Measurements from ENCODE around the gene MLPH. TPM values are rescaled to one million over a fixed set of nuclear protein-coding genes. Genes with fewer than 3 reads are reported as not detected.

MLPH gene
- polyA plus RNA-seq, 1 of the 3 experiments (the other 2 are of a cell fraction) = 93.6 TPM

DNA sequence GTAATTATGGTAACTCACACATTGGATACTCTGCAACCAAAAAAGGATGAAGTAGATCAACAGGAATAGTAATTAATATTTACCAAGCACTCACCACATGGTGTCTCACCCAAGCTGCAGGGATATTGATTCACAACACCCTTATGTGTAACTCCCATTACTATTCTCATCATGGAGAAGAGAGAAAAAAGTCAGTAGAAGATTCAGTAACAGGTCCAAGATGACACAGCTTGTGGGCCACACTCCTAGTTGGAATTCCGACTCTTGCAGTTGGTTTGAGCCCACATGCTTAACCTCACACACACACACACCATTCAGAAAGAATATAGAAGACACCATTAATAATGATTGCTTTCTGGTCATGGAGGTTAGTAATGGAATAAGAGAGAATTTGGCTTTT is 1.7 kb upstream of the MLPH start:
- Histone ChIP-seq H4K20me1 (ENCODE audit: insufficient read depth) (no peaks in the 10 kb centered on the region), H3K27me3 (ENCODE audit: insufficient read depth) (no peaks in the 10 kb centered on the region), H3K4me1 (ENCODE audit: control insufficient read depth in 1 of 2, insufficient read depth in 2 of 2, low read depth in 1 of 2, low read length in 1 of 2) (peaks cover 20 to 29% of the 10 kb centered on the region in 2 experiments; a peak in 3 of 4 replicates), H3K79me2 (ENCODE audit: insufficient read depth) (peaks cover 63% of the 10 kb centered on the region), H3K9ac (peak overlapping the region; percentile 98; the same call in 1 of the 2 replicates), H3K4me3 (ENCODE audit: low read depth in 2 of 2, low read length in 1 of 2) (no peak overlapping the region; a peak in 1 of 4 replicates), H3K36me3 (replicated peaks in 1 of 2; ENCODE audit: control insufficient read depth in 1 of 2, insufficient read depth in 2 of 2, low read length in 1 of 2) (peaks cover 0 to 17% of the 10 kb centered on the region in 2 experiments), H3K4me2 (peak overlapping the region; percentile 95), H3K27ac (ENCODE audit: low read depth in 2 of 2, low read length in 1 of 2) (peak overlapping the region in 1 of 2 experiments; percentile 87; a peak in 2 of 4 replicates), H3K9me2 (no peaks in the 10 kb centered on the region), H2AFZ (ENCODE audit: low read depth) (no peak overlapping the region), H3F3A (replicated peaks; ENCODE audit: insufficient read depth) (peaks cover 7% of the 10 kb centered on the region), H3K9me3 (no peaks in the 10 kb centered on the region)
- WGBS (ENCODE audit: low lambda C conversion rate) = 67% methylated on average over 1 of the region's 1 CpG
- ChIA-PET CTCF (interaction anchor here (0.7 to 1.9 kb wide), 3 partner anchors 27 to 320 kb away, joined by 3 to 11 read pairs (median 3); no protein-coding TSS in a partner anchor), POLR2A (no interaction called here)
- DNase-seq = no peak
- TF ChIP-seq POLR2AphosphoS5 (IDR thresholded peaks at IDR 0.05; ENCODE audit: low read depth, low read length) (no peak), FOXM1 (IDR thresholded peaks at IDR 0.05; ENCODE audit: low read depth) (no peak), NFIC (IDR thresholded peaks at IDR 0.05; ENCODE audit: borderline replicate concordance) (no peak), USF2 (IDR thresholded peaks at IDR 0.05; ENCODE audit: borderline replicate concordance, low read depth, low read length) (no peak), RFX5 (IDR thresholded peaks at IDR 0.05; ENCODE audit: low read length) (no peak), EP300 (IDR thresholded peaks at IDR 0.05; ENCODE audit: borderline replicate concordance in 1 of 2, low read depth in 1 of 2, low read length in 1 of 2) (no peak), TCF12 (IDR thresholded peaks at IDR 0.05) (no peak), FOXJ3 (CRISPR knock-in tag; IDR thresholded peaks at IDR 0.05) (no peak), FOSL2 (IDR thresholded peaks at IDR 0.05; ENCODE audit: borderline replicate concordance, low read depth) (no peak), SIN3A (IDR thresholded peaks at IDR 0.05; ENCODE audit: borderline replicate concordance, low read depth, low read length) (no peak), IRF3 (IDR thresholded peaks at IDR 0.05; ENCODE audit: low read depth, low read length) (no peak), RAD21 (IDR thresholded peaks at IDR 0.05; ENCODE audit: low read length) (no peak), GABPA (IDR thresholded peaks at IDR 0.05; ENCODE audit: low read depth) (no peak), EZH2phosphoT487 (IDR thresholded peaks at IDR 0.05; ENCODE audit: borderline replicate concordance, low read depth) (no peak), CHD2 (IDR thresholded peaks at IDR 0.05; ENCODE audit: low read length, partially characterized antibody) (no peak), TEAD4 (IDR thresholded peaks at IDR 0.05; ENCODE audit: borderline replicate concordance, insufficient read depth) (no peak), MXI1 (IDR thresholded peaks at IDR 0.05; ENCODE audit: low read depth, low read length) (no peak)
- TF ChIP-seq, protein P1, sequence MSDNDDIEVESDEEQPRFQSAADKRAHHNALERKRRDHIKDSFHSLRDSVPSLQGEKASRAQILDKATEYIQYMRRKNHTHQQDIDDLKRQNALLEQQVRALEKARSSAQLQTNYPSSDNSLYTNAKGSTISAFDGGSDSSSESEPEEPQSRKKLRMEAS (IDR thresholded peaks at IDR 0.05; ENCODE audit: low read depth) = no peak
- TF ChIP-seq, protein P2, sequence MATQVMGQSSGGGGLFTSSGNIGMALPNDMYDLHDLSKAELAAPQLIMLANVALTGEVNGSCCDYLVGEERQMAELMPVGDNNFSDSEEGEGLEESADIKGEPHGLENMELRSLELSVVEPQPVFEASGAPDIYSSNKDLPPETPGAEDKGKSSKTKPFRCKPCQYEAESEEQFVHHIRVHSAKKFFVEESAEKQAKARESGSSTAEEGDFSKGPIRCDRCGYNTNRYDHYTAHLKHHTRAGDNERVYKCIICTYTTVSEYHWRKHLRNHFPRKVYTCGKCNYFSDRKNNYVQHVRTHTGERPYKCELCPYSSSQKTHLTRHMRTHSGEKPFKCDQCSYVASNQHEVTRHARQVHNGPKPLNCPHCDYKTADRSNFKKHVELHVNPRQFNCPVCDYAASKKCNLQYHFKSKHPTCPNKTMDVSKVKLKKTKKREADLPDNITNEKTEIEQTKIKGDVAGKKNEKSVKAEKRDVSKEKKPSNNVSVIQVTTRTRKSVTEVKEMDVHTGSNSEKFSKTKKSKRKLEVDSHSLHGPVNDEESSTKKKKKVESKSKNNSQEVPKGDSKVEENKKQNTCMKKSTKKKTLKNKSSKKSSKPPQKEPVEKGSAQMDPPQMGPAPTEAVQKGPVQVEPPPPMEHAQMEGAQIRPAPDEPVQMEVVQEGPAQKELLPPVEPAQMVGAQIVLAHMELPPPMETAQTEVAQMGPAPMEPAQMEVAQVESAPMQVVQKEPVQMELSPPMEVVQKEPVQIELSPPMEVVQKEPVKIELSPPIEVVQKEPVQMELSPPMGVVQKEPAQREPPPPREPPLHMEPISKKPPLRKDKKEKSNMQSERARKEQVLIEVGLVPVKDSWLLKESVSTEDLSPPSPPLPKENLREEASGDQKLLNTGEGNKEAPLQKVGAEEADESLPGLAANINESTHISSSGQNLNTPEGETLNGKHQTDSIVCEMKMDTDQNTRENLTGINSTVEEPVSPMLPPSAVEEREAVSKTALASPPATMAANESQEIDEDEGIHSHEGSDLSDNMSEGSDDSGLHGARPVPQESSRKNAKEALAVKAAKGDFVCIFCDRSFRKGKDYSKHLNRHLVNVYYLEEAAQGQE (IDR thresholded peaks at IDR 0.05; ENCODE audit: low read depth, low read length) = no peak
- TF ChIP-seq, protein P3, sequence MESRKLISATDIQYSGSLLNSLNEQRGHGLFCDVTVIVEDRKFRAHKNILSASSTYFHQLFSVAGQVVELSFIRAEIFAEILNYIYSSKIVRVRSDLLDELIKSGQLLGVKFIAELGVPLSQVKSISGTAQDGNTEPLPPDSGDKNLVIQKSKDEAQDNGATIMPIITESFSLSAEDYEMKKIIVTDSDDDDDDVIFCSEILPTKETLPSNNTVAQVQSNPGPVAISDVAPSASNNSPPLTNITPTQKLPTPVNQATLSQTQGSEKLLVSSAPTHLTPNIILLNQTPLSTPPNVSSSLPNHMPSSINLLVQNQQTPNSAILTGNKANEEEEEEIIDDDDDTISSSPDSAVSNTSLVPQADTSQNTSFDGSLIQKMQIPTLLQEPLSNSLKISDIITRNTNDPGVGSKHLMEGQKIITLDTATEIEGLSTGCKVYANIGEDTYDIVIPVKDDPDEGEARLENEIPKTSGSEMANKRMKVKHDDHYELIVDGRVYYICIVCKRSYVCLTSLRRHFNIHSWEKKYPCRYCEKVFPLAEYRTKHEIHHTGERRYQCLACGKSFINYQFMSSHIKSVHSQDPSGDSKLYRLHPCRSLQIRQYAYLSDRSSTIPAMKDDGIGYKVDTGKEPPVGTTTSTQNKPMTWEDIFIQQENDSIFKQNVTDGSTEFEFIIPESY (IDR thresholded peaks at IDR 0.05; ENCODE audit: borderline replicate concordance, low read depth) = no peak
